Measurements from ENCODE around the gene VRK3. TPM values are rescaled to one million over a fixed set of nuclear protein-coding genes. Genes with fewer than 3 reads are reported as not detected.

VRK3 gene
- total RNA-seq, 1 experiment from 2014 or later = 62.5 TPM

DNA sequence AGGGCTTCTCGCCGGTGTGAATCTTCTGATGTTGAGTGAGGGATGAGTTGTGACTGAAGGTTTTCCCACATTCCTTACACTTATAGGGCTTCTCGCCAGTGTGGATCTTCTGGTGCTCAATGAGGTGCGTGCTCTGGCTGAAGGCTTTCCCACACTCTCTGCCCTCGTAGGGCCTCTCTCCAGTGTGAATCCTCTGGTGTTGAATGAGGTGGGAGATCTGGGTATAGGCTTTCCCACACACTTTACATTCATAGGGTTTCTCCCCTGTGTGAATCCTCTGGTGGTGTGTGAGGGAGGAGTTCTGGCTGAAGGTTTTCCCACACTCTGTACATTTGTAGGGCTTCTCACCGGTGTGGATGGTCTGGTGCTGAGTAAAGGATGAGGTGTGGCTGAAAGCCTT, 33.9 kb upstream of the VRK3 start:
- no peaks in the 10 kb centered on the region for H4K20me1 ChIP-seq (ENCODE audit: insufficient read depth)
- ChIA-PET CTCF (no interaction called here), POLR2A (ENCODE audit: unreplicated experiment) (no interaction called here)
- no peaks in the 10 kb centered on the region for H3K9me2 ChIP-seq (ENCODE audit: insufficient read depth)
- no peak overlapping the region for H2AFZ ChIP-seq
- no peaks in the 10 kb centered on the region for H3K4me1 ChIP-seq (replicated peaks; ENCODE audit: insufficient read depth)
- H3K27me3 ChIP-seq (ENCODE audit: insufficient read depth, low read depth) = peaks cover 8% of the 10 kb centered on the region; the same call in 1 of the 2 replicates
- H3K9me3 ChIP-seq (ENCODE audit: insufficient read depth, low read depth) = peaks cover 30% of the 10 kb centered on the region
- TF ChIP-seq, protein P1, sequence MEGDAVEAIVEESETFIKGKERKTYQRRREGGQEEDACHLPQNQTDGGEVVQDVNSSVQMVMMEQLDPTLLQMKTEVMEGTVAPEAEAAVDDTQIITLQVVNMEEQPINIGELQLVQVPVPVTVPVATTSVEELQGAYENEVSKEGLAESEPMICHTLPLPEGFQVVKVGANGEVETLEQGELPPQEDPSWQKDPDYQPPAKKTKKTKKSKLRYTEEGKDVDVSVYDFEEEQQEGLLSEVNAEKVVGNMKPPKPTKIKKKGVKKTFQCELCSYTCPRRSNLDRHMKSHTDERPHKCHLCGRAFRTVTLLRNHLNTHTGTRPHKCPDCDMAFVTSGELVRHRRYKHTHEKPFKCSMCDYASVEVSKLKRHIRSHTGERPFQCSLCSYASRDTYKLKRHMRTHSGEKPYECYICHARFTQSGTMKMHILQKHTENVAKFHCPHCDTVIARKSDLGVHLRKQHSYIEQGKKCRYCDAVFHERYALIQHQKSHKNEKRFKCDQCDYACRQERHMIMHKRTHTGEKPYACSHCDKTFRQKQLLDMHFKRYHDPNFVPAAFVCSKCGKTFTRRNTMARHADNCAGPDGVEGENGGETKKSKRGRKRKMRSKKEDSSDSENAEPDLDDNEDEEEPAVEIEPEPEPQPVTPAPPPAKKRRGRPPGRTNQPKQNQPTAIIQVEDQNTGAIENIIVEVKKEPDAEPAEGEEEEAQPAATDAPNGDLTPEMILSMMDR (conservative IDR thresholded peaks at IDR 0.05) = no peak
- no peak for TF ChIP-seq EZH2 (IDR thresholded peaks at IDR 0.05; ENCODE audit: low read depth)
- no peak overlapping the region for H3K4me3 ChIP-seq
- H3K79me2 ChIP-seq (ENCODE audit: low read depth) = no peaks in the 10 kb centered on the region
- no peak overlapping the region for H3K4me2 ChIP-seq
- no peak overlapping the region for H3K27ac ChIP-seq
- H3F3A ChIP-seq (ENCODE audit: insufficient read depth, low read depth) = no peaks in the 10 kb centered on the region
- intact Hi-C loops (cut with micrococcal nuclease; ENCODE audit: unreplicated experiment) = no loop called here
- DNase-seq = no peak
- no peaks in the 10 kb centered on the region for H3K36me3 ChIP-seq (ENCODE audit: low read depth)
- BruUV-seq (replicated peaks) = no TSS peak

DNA sequence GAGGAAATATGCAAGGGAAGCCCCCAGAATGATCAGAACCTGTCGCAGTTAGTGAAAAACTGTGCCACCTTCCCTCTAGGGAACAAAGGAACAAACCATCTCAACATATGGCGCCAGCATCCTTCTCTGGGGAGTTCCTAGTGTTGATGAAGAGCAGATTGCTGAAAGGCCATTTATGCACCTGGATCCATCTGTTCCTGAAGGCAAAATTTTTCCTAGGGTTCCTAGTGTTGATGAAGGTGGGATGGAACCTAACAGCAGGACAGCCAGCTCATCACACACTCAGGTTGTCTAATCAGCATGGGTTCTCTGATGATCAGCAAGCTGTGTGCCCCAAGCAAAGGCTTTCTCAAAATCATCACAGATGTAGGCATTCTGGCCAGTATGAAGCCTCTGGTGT, 33.3 kb upstream of the VRK3 start:
- ChIA-PET POLR2A (ENCODE audit: unreplicated experiment) (no interaction called here), CTCF (no interaction called here)
- no peak for DNase-seq
- Histone ChIP-seq H3K4me3 (no peak overlapping the region), H4K20me1 (ENCODE audit: insufficient read depth) (no peaks in the 10 kb centered on the region), H3K79me2 (ENCODE audit: low read depth) (no peaks in the 10 kb centered on the region), H3K36me3 (ENCODE audit: low read depth) (no peaks in the 10 kb centered on the region), H3K9me3 (ENCODE audit: insufficient read depth, low read depth) (peaks cover 32% of the 10 kb centered on the region), H3K4me1 (replicated peaks; ENCODE audit: insufficient read depth) (no peaks in the 10 kb centered on the region), H3K27me3 (ENCODE audit: insufficient read depth, low read depth) (0 out of 2 replicates have a peak, but pooled peaks cover 7% of the 10 kb centered on the region), H3K9me2 (ENCODE audit: insufficient read depth) (no peaks in the 10 kb centered on the region), H3K4me2 (no peak overlapping the region), H3K27ac (no peak overlapping the region), H2AFZ (no peak overlapping the region), H3F3A (ENCODE audit: insufficient read depth, low read depth) (no peaks in the 10 kb centered on the region)
- no peak for TF ChIP-seq EZH2 (IDR thresholded peaks at IDR 0.05; ENCODE audit: low read depth)
- TF ChIP-seq, protein P1 (conservative IDR thresholded peaks at IDR 0.05) = no peak
- intact Hi-C loops (cut with micrococcal nuclease; ENCODE audit: unreplicated experiment) = no loop called here
- BruUV-seq (replicated peaks) = no TSS peak

GRCh38 chr19:50053119-50053518, 27.9 kb upstream of the VRK3 start:
- POLR2A ChIA-PET (ENCODE audit: unreplicated experiment) = interaction anchor here (0.6 kb wide), 1 partner anchor 727 kb away, joined by 5 read pairs; no protein-coding TSS in a partner anchor
- CTCF ChIA-PET = no interaction called here
- DNase-seq = no peak
- no TSS peak for BruUV-seq (replicated peaks)
- H3K9me3 ChIP-seq (ENCODE audit: insufficient read depth, low read depth) = peaks cover 35% of the 10 kb centered on the region
- peaks cover 10% of the 10 kb centered on the region; the same call in 1 of the 2 replicates for H3F3A ChIP-seq (ENCODE audit: insufficient read depth, low read depth)
- H3K4me2 ChIP-seq = no peak overlapping the region
- H2AFZ ChIP-seq = no peak overlapping the region
- H3K27ac ChIP-seq = no peak overlapping the region
- no peaks in the 10 kb centered on the region for H3K79me2 ChIP-seq (ENCODE audit: low read depth)
- H3K36me3 ChIP-seq (ENCODE audit: low read depth) = no peaks in the 10 kb centered on the region
- H3K4me3 ChIP-seq = no peak overlapping the region
- H3K9me2 ChIP-seq (ENCODE audit: insufficient read depth) = no peaks in the 10 kb centered on the region
- no peaks in the 10 kb centered on the region for H4K20me1 ChIP-seq (ENCODE audit: insufficient read depth)
- no peaks in the 10 kb centered on the region for H3K4me1 ChIP-seq (replicated peaks; ENCODE audit: insufficient read depth)
- TF ChIP-seq, protein P1 (conservative IDR thresholded peaks at IDR 0.05) = no peak
- no peaks in the 10 kb centered on the region for H3K27me3 ChIP-seq (ENCODE audit: insufficient read depth, low read depth)
- intact Hi-C loops (cut with micrococcal nuclease; ENCODE audit: unreplicated experiment) = no loop called here

Measured in PC-9 (cell line).